Lower leg skin (tissue), 3 donors: ENCODE results near the gene AMH.

ENCODE experiments used
- POLR2A ChIP-seq, 2 donors: fragments of 450-650 bp; IDR thresholded peaks; one replicate each; pipeline ENCODE4 v1.6.1; 2016 to 2017; ENCODE audit warnings: antibody characterized with exemption in 2 of 2, mild to moderate bottlenecking in 1 of 2, moderate library complexity in 1 of 2
- TF ChIP-seq, protein P1 (sequence below), 3 donors: fragments of 450-650 bp; IDR thresholded peaks; one replicate each; pipeline ENCODE4 v1.5.1; 2016; ENCODE audit warnings: antibody characterized with exemption in 3 of 3, mild to moderate bottlenecking in 3 of 3, moderate library complexity in 2 of 3

- TF ChIP-seq, protein P1, sequence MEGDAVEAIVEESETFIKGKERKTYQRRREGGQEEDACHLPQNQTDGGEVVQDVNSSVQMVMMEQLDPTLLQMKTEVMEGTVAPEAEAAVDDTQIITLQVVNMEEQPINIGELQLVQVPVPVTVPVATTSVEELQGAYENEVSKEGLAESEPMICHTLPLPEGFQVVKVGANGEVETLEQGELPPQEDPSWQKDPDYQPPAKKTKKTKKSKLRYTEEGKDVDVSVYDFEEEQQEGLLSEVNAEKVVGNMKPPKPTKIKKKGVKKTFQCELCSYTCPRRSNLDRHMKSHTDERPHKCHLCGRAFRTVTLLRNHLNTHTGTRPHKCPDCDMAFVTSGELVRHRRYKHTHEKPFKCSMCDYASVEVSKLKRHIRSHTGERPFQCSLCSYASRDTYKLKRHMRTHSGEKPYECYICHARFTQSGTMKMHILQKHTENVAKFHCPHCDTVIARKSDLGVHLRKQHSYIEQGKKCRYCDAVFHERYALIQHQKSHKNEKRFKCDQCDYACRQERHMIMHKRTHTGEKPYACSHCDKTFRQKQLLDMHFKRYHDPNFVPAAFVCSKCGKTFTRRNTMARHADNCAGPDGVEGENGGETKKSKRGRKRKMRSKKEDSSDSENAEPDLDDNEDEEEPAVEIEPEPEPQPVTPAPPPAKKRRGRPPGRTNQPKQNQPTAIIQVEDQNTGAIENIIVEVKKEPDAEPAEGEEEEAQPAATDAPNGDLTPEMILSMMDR (IDR thresholded peaks at IDR 0.05), result no peak
- no peak for TF ChIP-seq POLR2A (IDR thresholded peaks at IDR 0.05)
These were observed 51.4 kb downstream of the AMH start for GRCh38 chr19:2300533-2300932.
